Testis (tissue), 2 donors: Measurements from ENCODE around the gene TENT4B.

Source experiments
- CTCF ChIP-seq, 3 experiments: fragments of 450-650 bp in 2 of 3; fragments of 200-600 bp in 1 of 3; sonication (generic) in 1 of 3; IDR thresholded peaks; one replicate each; pipeline ENCODE4 v1.5.1; 2016 to 2019; ENCODE audit warnings: antibody characterized with exemption in 3 of 3, mild to moderate bottlenecking in 2 of 3, moderate library complexity in 1 of 3
- POLR2A ChIP-seq: fragments of 450-650 bp; IDR thresholded peaks from one replicate; pipeline ENCODE4 v1.6.1; 2017; ENCODE audit warnings: antibody characterized with exemption, mild to moderate bottlenecking, moderate library complexity

DNA sequence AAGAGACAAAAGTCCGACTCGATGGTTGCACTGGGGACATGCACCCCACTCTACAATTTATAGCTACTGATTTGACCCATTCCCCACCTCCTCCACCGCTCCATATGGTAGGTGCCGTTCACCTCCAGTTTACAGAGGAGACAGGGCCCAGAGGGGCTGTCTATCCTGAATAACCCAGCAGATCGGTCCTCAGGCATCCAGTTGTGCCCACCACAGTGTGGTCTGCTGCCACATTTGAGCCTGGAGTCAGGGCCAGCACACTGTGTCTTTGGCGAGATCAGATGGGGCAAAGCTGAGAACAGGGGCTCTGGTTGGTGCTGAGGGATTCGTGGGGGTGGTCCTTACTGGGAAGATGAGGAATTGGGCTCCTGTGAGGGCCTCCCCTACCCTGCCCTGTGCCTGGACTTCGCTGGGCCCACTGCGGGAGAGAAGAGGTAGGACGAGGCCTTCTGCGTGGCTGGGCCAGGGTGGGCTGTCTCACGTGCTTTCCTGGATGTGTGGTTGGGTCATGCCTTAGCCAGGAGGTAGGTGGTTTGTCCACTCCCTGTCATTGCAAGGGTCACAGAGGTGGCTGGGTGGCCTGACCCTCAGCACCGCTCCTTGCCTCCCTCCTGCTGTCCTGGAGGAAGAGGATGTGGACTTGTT lies 116.1 kb downstream of the TENT4B start:
- TF ChIP-seq CTCF (IDR thresholded peaks at IDR 0.05) (no peak), POLR2A (no peak)
